Measurements from ENCODE around the gene MAP3K13.

Gene MAP3K13

DNA sequence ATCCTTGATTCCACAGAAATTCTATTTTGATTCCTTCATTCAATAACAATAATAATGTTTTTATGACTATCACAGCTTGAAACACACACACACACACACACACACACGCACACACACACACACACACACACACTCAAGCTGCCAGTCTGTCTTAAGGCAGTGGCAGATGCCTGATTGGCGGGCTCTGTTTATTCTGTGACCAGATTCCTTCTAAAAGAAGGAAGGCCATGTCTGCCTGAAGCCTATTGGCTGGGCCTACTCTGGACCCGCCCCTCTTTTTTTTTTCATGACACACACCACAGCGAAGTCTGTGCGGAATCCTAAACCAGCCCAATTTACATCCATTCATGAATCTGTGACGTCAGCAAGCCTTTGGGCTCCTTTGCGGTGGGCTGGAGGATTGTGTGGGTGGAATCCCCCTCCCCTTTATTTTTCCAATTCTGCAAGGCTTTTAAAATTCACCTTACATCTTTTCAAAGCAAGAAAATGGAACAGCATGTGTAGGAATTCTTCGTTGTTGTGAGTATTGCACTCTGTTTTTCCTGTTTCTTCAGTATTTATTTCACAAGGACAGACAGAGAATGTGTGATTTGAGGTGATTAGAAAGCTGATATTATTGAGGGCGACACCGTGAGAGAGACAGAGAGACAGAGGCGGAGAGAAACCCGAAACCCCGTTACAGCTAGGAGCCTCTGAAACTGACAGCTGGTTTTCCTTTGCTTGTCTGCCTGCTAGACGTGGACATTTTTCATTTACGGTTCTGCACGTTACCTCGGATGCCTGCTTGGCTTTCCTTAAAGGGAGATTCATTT lies at the start of gene MAP3K13:
TSS of gene MAP3K13 (plus strand) at position 287 of the 812 bp plus-strand sequence. CDS start 65,446 bp downstream, outside the sequence.
- peak; percentile 82 to 92 for DNase-seq

DNA sequence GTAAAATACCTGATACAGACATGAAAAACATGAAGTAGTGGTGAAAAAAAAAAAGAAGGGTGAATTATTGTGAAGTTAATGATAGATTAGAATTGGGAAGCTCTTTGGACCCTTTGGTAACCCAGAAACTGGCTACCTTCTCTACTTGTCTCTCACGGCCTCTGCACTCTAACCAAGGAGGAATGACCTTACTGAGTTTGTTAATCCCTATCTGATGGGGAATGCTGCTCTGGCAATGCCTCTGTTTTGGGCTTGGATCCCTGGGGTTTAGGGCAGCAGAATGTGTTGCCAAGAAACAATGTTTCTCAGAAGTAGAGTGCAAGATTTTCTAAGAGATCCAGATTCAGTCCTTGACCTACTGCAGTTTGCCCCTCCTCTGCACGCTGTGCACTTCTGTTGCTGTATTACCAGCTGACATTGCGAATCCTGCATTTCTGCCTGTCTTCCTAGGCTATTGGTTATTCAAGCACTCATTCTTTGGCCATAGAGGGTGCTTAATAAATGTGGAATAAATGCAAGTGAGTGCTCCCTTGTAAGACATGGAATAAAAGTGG lies 49.2 kb upstream of the MAP3K13 start:
- DNase-seq = no peak

GRCh38 chr3:185316740-185317412 lies 46.1 kb upstream of the MAP3K13 start:
- DNase-seq = no peak

DNA sequence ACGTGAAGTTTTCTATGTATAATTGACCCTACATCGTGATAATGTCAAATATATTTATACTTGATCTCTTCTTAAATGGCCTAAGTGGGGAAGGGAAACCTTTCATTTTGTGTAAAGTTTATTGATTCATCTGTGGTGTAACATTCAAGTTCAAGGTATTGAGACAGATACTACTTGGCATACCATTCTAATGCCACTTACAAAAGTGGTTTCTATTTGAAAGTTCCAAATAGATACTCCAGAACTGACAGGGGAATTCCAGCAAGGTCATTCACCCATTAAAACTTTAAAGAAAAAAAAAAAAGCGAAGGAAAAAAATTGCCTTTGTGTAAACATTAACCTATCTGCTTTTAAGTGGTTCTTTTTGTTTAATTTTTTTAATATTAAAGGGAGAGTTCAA lies 45.3 kb upstream of the MAP3K13 start:
- no peak for DNase-seq

- no peak for DNase-seq
Observed at GRCh38 chr3:185318141-185318540, 44.8 kb upstream of the MAP3K13 start.

GRCh38 chr3:185319801-185320200 lies 43.1 kb upstream of the MAP3K13 start:
- DNase-seq = no peak

GRCh38 chr3:185320949-185321348 lies 42.0 kb upstream of the MAP3K13 start:
- DNase-seq = no peak

- no peak for DNase-seq
Observed at GRCh38 chr3:185322101-185322719, 40.7 kb upstream of the MAP3K13 start.

GRCh38 chr3:185325946-185326791 lies 36.8 kb upstream of the MAP3K13 start:
- DNase-seq = no peak

- no peak for DNase-seq
Observed at GRCh38 chr3:185327062-185327461, 35.9 kb upstream of the MAP3K13 start.

GRCh38 chr3:185328324-185329004 lies 34.5 kb upstream of the MAP3K13 start:
- DNase-seq = no peak

DNA sequence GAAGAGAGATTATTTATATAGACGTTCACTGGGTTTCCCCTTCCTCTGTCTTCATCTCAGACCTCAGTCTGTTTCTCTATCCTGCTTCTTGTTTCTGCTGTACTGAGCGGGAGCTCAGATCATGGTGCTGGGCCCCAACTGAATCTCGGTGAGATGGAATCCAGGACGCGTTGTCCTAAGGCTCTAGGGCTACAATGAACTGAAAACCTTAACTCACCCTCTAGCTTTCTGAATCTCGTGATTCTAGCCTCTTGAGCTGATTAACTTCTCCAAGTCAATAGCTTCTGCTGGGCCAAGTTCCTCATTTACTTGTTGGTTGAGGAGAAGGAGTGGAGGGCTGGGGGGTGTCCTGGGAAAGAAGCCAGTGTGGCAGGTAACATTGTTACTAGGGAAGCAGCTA lies 32.7 kb upstream of the MAP3K13 start:
- DNase-seq = peak in 1 of 2 donors; percentile 5

GRCh38 chr3:185330644-185331043 lies 32.3 kb upstream of the MAP3K13 start:
- no peak for DNase-seq

GRCh38 chr3:185332026-185332735 lies 30.8 kb upstream of the MAP3K13 start:
- no peak for DNase-seq

- no peak for DNase-seq
Observed at GRCh38 chr3:185335799-185336198, 27.1 kb upstream of the MAP3K13 start.

GRCh38 chr3:185337231-185337816 lies 25.6 kb upstream of the MAP3K13 start:
- no peak for DNase-seq

GRCh38 chr3:185339945-185340344 lies 23.0 kb upstream of the MAP3K13 start:
- DNase-seq = no peak

DNA sequence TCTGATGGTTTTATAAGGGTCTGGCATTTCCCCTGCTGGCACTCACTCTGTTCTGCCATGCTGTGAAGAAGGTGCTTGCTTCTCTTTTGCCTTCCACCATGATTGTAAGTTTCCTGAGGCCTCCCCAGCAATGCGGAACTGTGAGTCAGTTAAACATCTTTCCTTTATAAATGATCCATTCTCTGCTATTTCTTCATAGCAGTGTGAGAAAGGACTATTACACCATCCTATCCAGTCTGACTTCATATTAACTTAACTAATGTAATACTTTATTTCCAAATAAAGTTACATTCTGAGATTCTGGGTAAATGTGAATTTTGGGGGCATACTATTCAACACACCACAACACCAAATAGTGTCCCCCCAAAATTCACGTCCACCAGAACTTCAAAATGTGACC lies 22.2 kb upstream of the MAP3K13 start:
- no peak for DNase-seq

DNA sequence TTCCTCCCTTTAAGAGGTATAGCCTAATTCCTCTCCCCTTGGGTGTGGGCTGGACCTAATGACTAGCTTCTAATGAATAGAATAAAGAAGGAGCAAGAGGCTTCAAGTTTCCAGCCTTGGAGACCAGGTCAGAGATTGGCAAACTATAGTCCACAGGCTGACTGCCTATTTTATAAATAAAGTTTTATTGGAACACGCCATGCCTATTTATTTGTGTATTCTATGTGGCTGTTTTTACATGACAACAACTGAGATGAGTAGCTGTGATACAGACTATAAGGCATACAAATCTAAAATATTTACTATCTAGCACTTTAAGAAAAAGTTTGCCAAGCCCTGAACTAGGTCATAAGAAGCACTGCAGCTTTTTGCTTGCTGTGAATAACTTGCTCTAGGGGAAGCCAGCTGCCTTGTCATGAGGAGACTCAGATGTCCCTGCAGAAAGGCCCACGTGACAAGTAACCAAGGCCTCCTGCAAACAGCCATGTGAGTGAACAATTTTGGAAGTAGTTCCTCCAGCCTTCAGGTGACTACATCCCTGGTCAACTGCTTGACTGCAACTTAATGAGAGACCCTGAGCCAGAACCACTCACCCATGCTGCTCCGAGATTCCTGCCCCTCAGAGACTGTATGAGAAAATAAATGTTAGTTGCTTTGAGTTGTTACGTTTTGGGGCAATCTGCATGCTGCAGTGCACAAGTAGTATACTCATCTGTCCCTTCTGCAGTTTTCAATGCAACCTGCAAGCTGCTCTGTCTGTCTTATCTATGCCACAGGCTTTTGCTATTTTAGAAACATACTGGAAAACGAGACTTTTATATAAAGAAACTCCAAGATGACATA lies 21.1 kb upstream of the MAP3K13 start:
- DNase-seq = peak in 1 of 2 donors; percentile 33

Data from hippocampal formation (tissue), 2 donors.